K562 (cell line): ENCODE results near the gene EPO. TPM values are rescaled to one million over a fixed set of nuclear protein-coding genes. Genes with fewer than 3 reads are reported as not detected.

Experiments used
- POLR2AphosphoS5 ChIP-seq: IDR thresholded peaks from 2 replicates; pipeline ENCODE4 v1.6.1; 2011; ENCODE audit warnings: mild to moderate bottlenecking, low read depth, low read length, moderate library complexity; ENCODE audit not compliant: control insufficient read depth, insufficient read depth
- ZBTB33 ChIP-seq: sonication (generic); formaldehyde crosslinking; IDR thresholded peaks from 2 replicates; pipeline ENCODE4 v1.8.1; 2023; ENCODE audit warnings: mild to moderate bottlenecking, missing genetic modification reagents
- polyA plus RNA-seq, 8 experiments: library from polyadenylated mRNA; depleted of rRNA in 4 of 8; stranded (reverse) in 5 of 8; unstranded in 3 of 8; fragments of >200 nt; fragmentation: Nextera tagmentation in 2 of 8; fragmentation: Illumina TruSeq in 1 of 8; extraction: Ambion mirVana in 2 of 8; extraction: Trizol in 1 of 8; gene quantifications; 2 replicates each; pipeline versions ENCODE4 v1.2.1 to v1.2.3, GENCODE V29; 2011 to 2014; ENCODE audit warnings: inconsistent platforms in 1 of 8, missing spikeins in 1 of 8
- total RNA-seq, 7 experiments: library from RNA; depleted of rRNA in 6 of 7; stranded (reverse); fragments of >200 nt in 6 of 7; fragmentation: Illumina TruSeq in 2 of 7; extraction: Trizol in 2 of 7; gene quantifications; 2 replicates each; pipeline versions ENCODE4 v1.2.1 to v1.2.3, GENCODE V29; 2011 to 2021; ENCODE audit warnings: low replicate concordance in 1 of 7
- TF ChIP-seq, protein P1 (sequence below), 2 experiments: fragments of 450-650 bp in 1 of 2; sonication (generic) in 1 of 2; formaldehyde crosslinking in 1 of 2; IDR thresholded peaks; 2 replicates each; pipeline versions ENCODE4 v1.7.1 to v1.9.0; 2016 to 2022; ENCODE audit warnings: inconsistent platforms in 1 of 2, mild to moderate bottlenecking in 1 of 2, missing genetic modification reagents in 1 of 2

EPO gene
- total and polyA plus RNA-seq, 9 of the 15 experiments (the other 6 are each of a cell fraction or from before 2014, with no cell fraction given), result 0.06 to 0.41 (median 0.07) TPM; not detected in 6

DNA sequence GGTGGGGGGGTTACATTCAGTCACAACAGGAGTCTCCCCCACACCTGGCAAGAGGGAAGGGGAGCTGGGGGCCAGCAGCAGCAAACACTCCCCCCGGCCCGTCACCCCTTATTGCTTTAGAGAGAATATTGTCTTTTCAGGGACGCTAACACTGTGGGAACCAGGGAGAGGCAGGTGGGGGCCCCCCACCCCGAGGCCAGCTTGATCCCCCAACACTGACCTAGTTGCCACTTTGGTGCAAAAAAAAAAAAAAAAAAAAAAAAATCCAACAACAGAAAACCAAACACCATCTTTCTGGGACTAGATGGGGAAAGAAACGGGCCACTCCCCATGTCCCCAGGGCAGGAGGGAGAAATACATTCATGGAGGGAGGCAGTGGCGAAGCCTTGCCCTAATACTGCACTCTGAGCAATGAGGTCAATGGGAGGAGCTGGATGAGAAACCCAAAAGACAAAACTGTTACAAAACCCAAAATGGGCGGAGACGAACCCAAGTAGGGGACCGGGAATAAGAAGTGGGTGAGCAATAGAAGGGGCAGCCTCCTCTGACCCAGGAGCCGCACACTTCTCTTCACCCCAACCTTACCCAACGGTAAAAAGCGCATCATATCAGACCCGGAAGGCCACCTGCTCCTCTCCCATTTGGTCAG, 40.2 kb upstream of the EPO start (continued):
- TF ChIP-seq, protein P1, sequence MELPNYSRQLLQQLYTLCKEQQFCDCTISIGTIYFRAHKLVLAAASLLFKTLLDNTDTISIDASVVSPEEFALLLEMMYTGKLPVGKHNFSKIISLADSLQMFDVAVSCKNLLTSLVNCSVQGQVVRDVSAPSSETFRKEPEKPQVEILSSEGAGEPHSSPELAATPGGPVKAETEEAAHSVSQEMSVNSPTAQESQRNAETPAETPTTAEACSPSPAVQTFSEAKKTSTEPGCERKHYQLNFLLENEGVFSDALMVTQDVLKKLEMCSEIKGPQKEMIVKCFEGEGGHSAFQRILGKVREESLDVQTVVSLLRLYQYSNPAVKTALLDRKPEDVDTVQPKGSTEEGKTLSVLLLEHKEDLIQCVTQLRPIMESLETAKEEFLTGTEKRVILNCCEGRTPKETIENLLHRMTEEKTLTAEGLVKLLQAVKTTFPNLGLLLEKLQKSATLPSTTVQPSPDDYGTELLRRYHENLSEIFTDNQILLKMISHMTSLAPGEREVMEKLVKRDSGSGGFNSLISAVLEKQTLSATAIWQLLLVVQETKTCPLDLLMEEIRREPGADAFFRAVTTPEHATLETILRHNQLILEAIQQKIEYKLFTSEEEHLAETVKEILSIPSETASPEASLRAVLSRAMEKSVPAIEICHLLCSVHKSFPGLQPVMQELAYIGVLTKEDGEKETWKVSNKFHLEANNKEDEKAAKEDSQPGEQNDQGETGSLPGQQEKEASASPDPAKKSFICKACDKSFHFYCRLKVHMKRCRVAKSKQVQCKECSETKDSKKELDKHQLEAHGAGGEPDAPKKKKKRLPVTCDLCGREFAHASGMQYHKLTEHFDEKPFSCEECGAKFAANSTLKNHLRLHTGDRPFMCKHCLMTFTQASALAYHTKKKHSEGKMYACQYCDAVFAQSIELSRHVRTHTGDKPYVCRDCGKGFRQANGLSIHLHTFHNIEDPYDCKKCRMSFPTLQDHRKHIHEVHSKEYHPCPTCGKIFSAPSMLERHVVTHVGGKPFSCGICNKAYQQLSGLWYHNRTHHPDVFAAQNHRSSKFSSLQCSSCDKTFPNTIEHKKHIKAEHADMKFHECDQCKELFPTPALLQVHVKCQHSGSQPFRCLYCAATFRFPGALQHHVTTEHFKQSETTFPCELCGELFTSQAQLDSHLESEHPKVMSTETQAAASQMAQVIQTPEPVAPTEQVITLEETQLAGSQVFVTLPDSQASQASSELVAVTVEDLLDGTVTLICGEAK (IDR thresholded peaks at IDR 0.05), result no peak
- TF ChIP-seq, protein P1 (CRISPR knock-in tag; IDR thresholded peaks at IDR 0.05), result no peak
- peak; percentile 7; the same call in 1 of the 2 replicates for TF ChIP-seq ZBTB33 (CRISPR knock-in tag)
- peak; percentile 18; the same call in 1 of the 2 replicates for TF ChIP-seq POLR2AphosphoS5
